Heart left ventricle (tissue), 16 donors: Measurements from ENCODE around the gene COPS9. TPM values are rescaled to one million over a fixed set of nuclear protein-coding genes. Genes with fewer than 3 reads are reported as not detected.

Source experiments
- ATAC-seq, 4 donors: fragments of 200-7000 bp; cut with Tn5 transposase; one replicate each; pipeline ENCODE4 v1.9.1; 2020 to 2022; ENCODE audit warnings: moderate library complexity in 4 of 4, mild to moderate bottlenecking in 3 of 4, moderate number of reproducible peaks in 1 of 4
- DNase-seq, 5 donors: peaks; one replicate each; pipeline ENCODE4 v3.0.0-alpha.2; 2020
- H3K27ac ChIP-seq, 12 donors: fragments of 200-600 bp; sonication (generic) in 4 of 12; one replicate each; pipeline versions ENCODE4 v1.5.0 to v1.8.0; 2016 to 2022; ENCODE audit warnings: mild to moderate bottlenecking in 2 of 12
- H3K27me3 ChIP-seq, 9 donors: fragments of 200-600 bp; sonication (generic) in 2 of 9; one replicate each; pipeline versions ENCODE4 v1.5.1 to v1.8.0; 2016 to 2022; ENCODE audit warnings: mild to moderate bottlenecking in 3 of 9
- H3K36me3 ChIP-seq, 9 donors: fragments of 200-600 bp; sonication (generic) in 2 of 9; one replicate each; pipeline versions ENCODE4 v1.5.0 to v1.8.0; 2018 to 2022; ENCODE audit warnings: mild to moderate bottlenecking in 2 of 9
- H3K4me1 ChIP-seq, 12 donors: fragments of 200-600 bp; sonication (generic) in 4 of 12; one replicate each; pipeline versions ENCODE4 v1.5.0 to v1.8.0; 2016 to 2022; ENCODE audit warnings: mild to moderate bottlenecking in 3 of 12
- H3K4me3 ChIP-seq, 12 donors: fragments of 200-600 bp; sonication (generic) in 4 of 12; one replicate each; pipeline versions ENCODE4 v1.5.0 to v1.8.0; 2017 to 2022; ENCODE audit warnings: mild to moderate bottlenecking in 9 of 12, moderate library complexity in 4 of 12
- H3K9me3 ChIP-seq, 12 donors: fragments of 200-600 bp; sonication (generic) in 4 of 12; one replicate each; pipeline versions ENCODE4 v1.5.0 to v1.8.0; 2016 to 2022; ENCODE audit warnings: mild to moderate bottlenecking in 1 of 12
- POLR2A ChIP-seq, 2 donors: fragments of 450-650 bp; IDR thresholded peaks; one replicate each; pipeline ENCODE4 v1.6.1; 2017; ENCODE audit warnings: antibody characterized with exemption in 2 of 2, mild to moderate bottlenecking in 2 of 2, moderate library complexity in 2 of 2
- WGBS, 4 donors: extraction: QIAGEN DNeasy Blood & Tissue Kit in 2 of 4; methylation state at CpG; one replicate each; pipeline versions ENCODE4 v1.1.5 to v1.1.7; 2013 to 2018; 5-methylcytosine and 5-hydroxymethylcytosine counted together
- intact Hi-C, 10 donors: fragments of 100-400 bp; cut with DNase I; formaldehyde crosslinking; loops; one replicate each; pipeline versions ENCODE4 v1.11.1 to v1.14.2; 2022
- long read RNA-seq, 3 donors: library from polyadenylated mRNA; unstranded; transcript quantifications; one replicate each; pipeline ENCODE4 v2.0.0, GENCODE V29; 2020 to 2021
- polyA plus RNA-seq, 2 donors: library from polyadenylated mRNA; stranded (reverse); fragments of 200-250 nt; gene quantifications; one replicate each; pipeline ENCODE4 v1.2.3, GENCODE V29; 2013
- total RNA-seq, 9 donors: library from RNA; depleted of rRNA in 2 of 9; stranded (reverse); fragments of >200 nt in 2 of 9; fragmentation: NEBNext Ultra II Directional in 3 of 9; extraction: Animal tissue kit (Norgen Biotek cat#: 25700) in 3 of 9; gene quantifications; one replicate each; pipeline versions ENCODE4 v1.1.0 to v1.2.4, GENCODE V29; 2016 to 2023
- TF ChIP-seq, protein P1 (sequence below), 12 donors: fragments of 200-600 bp; sonication (generic) in 4 of 12; IDR thresholded peaks; one replicate each; pipeline versions ENCODE4 v1.5.0 to v1.8.0; 2018 to 2022; ENCODE audit warnings: antibody characterized with exemption in 12 of 12, mild to moderate bottlenecking in 5 of 12
- donor health status: ischemic (EF 13 %, LVEDD 7.1; RV severe dilation, severe dysfunction).
- donor health status: healthy with polysubstance abuse.
- donor health status: DM: no; HTN: yes; CAD: no.
- donor health status: DM: no; HTN: no; CAD: no.
- donor health status: ischemic (EF 25% LVEDD 6.9; RV normal size, moderate dysfunction).
- donor health status: ischemic (EF 25% LVEDD 5.7; RV mildly dilated, moderate dysfunction).
- donor health status: healthy.
- donor health status: DM: yes; HTN: yes; CAD: no.
- donor health status: ischemic (EF 35%, LVEDD 5.7; RV mildly dilated, moderate dysfunction).
- donor health status: nonischemic (EF 11% LVEDD 7.7; RV severe dilation, severe dysfunction).
- donor health status: DM: yes; HTN: yes; CAD: no.
- donor health status: PGD.
- donor health status: ischemic (EF 29% LVEDD 5.4; RV normal size, mild dysfunction).
- donor health status: nonischemic (EF 23%, LVEDD 6.1; RV moderate dilation, normal function).

The COPS9 gene
- total RNA-seq (100 to 1,000 TPM; 130 to 262 (median 166) TPM), polyA plus RNA-seq (100 to 1,000 TPM; 259 to 664 TPM)
- long read RNA-seq, donor 1, transcript COPS9-205 (3 exons, 418 nt): major isoform, 41 of 67 reads
- long read RNA-seq, donor 1, partial matches to known transcripts: 0 of 67 reads
- long read RNA-seq, donor 1, other reads (novel, unspliced or antisense): 22 of 67 reads
- long read RNA-seq, donor 2, partial matches to known transcripts: 0 of 4 reads
- long read RNA-seq, donor 2, other reads (novel, unspliced or antisense): 1 of 4 reads
- long read RNA-seq, donor 3, transcript COPS9-205 (3 exons, 418 nt): major isoform, 26 of 52 reads
- long read RNA-seq, donor 3, transcript COPS9-204 (2 exons, 619 nt): minor isoform, 10 of 52 reads
- long read RNA-seq, donor 3, partial matches to known transcripts: 0 of 52 reads
- long read RNA-seq, donor 3, other reads (novel, unspliced or antisense): 16 of 52 reads

DNA sequence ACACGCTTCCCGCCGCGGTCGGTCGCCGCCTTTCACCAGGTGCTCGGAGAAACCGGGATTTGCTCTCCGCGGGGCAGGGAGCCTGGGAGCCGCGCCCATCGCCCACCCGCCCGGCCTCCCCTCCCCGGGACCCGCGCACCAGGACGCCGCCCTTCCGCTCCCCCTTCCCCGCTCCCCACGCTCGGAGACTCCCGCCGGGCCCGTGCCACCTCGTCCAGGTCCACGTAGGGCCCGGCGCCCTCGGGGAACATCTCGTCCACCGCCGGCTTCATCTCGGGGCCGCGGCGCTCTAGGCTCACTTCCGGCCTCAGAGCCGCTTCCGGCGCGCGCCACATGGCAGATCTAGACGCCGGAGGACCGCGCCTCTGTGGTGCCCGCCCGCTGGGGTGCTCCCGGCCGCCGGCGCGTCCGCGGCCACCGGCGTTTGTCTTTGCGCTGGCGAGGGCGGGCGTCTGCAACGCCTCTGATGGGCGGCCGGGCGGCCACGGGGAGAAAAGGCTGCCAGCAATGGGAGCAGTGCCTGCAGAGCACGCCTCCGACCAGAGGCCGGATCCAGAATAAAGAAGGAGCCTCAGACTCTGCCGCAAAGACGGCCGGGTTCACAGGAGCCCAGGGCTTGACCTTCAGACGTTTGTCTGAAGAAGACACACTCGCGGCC, at the start of gene COPS9:
Gene COPS9 (minus strand): TSS at position 293 of the 658 bp plus-strand sequence. CDS start 21 bp downstream, at position 272.
- H3K27ac ChIP-seq: peak within 1 kb of the TSS; percentile 21 to 85 (median 72)
- ATAC-seq (peak; percentile 90 to 99 (median 98)), DNase-seq (peak; percentile 86 to 94 (median 89))
- no peaks in the 10 kb centered on the region for H3K9me3 ChIP-seq
- H3K36me3 ChIP-seq: peaks cover 0 to 27% (median 25%) of the 10 kb centered on the region in 9 donors
- 0 to 1% (median 1%) methylated on average over 15 to 79 of the region's 79 CpGs for WGBS, 4 donors
- no peaks in the 10 kb centered on the region for H3K27me3 ChIP-seq
- intact Hi-C loops: loop anchor here in 3 of 10 donors (2.0 to 10.0 kb wide), 3 partner anchors 111 to 1101 kb away; partner anchors contain the start of genes HDAC4 (in 1 of the 3) and NDUFA10 (in 1 of the 3)
- H3K4me1 ChIP-seq: peaks cover 5 to 22% (median 10%) of the 10 kb centered on the region in 12 donors
- H3K4me3 ChIP-seq: peak within 1 kb of the TSS; percentile 70 to 99 (median 92)
- TF ChIP-seq, protein P1, sequence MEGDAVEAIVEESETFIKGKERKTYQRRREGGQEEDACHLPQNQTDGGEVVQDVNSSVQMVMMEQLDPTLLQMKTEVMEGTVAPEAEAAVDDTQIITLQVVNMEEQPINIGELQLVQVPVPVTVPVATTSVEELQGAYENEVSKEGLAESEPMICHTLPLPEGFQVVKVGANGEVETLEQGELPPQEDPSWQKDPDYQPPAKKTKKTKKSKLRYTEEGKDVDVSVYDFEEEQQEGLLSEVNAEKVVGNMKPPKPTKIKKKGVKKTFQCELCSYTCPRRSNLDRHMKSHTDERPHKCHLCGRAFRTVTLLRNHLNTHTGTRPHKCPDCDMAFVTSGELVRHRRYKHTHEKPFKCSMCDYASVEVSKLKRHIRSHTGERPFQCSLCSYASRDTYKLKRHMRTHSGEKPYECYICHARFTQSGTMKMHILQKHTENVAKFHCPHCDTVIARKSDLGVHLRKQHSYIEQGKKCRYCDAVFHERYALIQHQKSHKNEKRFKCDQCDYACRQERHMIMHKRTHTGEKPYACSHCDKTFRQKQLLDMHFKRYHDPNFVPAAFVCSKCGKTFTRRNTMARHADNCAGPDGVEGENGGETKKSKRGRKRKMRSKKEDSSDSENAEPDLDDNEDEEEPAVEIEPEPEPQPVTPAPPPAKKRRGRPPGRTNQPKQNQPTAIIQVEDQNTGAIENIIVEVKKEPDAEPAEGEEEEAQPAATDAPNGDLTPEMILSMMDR (IDR thresholded peaks at IDR 0.05): peak in 1 of 12 donors; percentile 40
- peak in 1 of 2 donors; percentile 48 for TF ChIP-seq POLR2A (IDR thresholded peaks at IDR 0.05)

DNA sequence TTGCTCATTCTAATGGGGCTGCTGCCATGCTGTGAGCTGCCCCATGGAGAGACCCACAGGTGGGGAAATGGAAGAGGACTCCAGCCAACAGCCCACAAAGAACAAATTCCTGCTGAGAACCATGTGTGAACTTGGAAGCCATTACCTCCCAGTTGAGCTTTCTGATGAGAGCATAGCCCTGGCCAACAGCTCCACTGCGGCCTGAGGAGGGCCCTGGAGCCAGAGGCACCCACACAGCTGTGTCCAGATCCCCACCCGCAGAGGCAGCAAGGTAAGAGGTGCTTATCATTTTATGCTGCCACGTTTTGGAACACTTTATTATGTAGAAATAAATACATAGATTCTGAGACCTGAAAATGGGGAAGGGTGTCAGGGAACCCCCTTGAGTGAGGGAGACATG, 48.6 kb upstream of the COPS9 start:
- H3K4me3 ChIP-seq: no peak overlapping the region
- no peak overlapping the region for H3K27ac ChIP-seq
- intact Hi-C loops: no loop called here
- ATAC-seq (no peak), DNase-seq (peak in 1 of 5 donors; percentile 14)
- TF ChIP-seq, protein P1 (IDR thresholded peaks at IDR 0.05): no peak
- no peak for TF ChIP-seq POLR2A (IDR thresholded peaks at IDR 0.05)
- no peaks in the 10 kb centered on the region for H3K36me3 ChIP-seq
- 44 to 78% (median 61%) methylated on average over 3 of the region's 3 CpGs for WGBS, 4 donors
- H3K27me3 ChIP-seq: peaks cover 0 to 23% (median under 1%) of the 10 kb centered on the region in 9 donors
- peaks cover 0 to 5% (median 0%) of the 10 kb centered on the region in 12 donors for H3K9me3 ChIP-seq
- H3K4me1 ChIP-seq: no peaks in the 10 kb centered on the region

DNA sequence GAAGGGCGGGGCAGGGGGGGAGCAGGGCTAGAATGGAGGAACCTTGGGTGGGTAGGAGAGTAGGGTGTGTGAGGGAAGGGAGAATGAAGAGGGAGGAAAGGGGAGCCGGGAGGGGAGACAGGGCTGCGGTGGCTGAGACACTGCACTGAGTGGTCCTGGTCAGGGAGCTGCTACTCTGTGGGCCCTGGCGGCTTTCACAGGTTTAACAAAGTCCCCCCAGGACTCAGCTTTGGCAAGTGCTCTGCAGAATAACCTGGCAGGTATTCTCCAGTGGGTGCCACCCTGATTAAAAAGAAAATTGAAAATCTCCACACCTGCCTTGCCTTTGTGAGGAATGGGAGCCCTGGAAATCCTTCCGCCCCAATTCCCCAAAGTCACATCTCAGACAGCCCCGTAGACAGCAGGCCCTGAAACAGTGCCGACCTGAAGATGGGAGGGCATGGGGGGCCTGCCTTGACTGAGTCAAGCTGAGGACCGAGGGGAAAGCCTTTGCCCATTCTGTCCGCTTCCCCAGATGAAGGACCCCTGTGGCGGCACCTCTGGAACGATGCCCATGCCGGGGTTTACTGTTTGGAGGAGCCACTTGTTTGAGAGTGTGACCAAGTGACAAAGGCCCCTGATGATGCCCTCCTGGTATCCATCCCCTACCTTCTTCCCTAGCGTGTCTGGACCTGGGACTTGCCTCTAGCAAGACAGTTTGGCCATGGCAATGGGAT, 47.9 kb upstream of the COPS9 start:
- TF ChIP-seq POLR2A (IDR thresholded peaks at IDR 0.05): no peak
- TF ChIP-seq, protein P1 (IDR thresholded peaks at IDR 0.05): no peak
- no peaks in the 10 kb centered on the region for H3K4me1 ChIP-seq
- no peak for ATAC-seq
- peaks cover 0 to 5% (median 0%) of the 10 kb centered on the region in 12 donors for H3K9me3 ChIP-seq
- peaks cover 0 to 28% (median 7%) of the 10 kb centered on the region in 9 donors for H3K27me3 ChIP-seq
- WGBS, 4 donors: 77 to 86% (median 84%) methylated on average over 13 of the region's 13 CpGs
- H3K4me3 ChIP-seq: no peak overlapping the region
- peak in 1 of 5 donors; percentile 46 for DNase-seq
- H3K27ac ChIP-seq: no peak overlapping the region
- intact Hi-C loops: no loop called here
- no peaks in the 10 kb centered on the region for H3K36me3 ChIP-seq
